ENCODE measurements around the gene TULP3. TPM values are rescaled to one million over a fixed set of nuclear protein-coding genes. Genes with fewer than 3 reads are reported as not detected.

The TULP3 gene
- total and polyA plus RNA-seq, 2 of the 8 experiments (the other 6 are each of a cell fraction or from before 2014, with no cell fraction given), result 18.4 to 21.2 TPM

DNA sequence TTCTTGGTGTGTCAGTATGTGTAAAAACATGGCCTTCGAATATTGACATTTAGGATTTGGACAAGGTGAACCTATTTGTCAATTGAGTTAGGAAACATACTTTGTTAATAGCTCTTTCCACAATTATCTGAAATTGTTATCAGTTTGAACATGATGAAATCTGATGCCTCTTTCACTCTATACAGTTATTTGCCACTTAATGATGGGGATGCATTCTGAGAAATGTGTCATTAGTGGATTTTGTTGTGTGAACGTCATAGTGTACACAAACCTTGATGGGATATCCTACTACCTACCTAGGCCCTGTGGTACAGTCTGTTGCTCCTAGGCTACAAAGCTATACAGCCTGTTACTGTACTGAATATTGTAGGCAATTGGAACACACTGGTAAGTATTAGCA is 4.8 kb downstream of the TULP3 start (continued):
- TF ChIP-seq, protein P1, sequence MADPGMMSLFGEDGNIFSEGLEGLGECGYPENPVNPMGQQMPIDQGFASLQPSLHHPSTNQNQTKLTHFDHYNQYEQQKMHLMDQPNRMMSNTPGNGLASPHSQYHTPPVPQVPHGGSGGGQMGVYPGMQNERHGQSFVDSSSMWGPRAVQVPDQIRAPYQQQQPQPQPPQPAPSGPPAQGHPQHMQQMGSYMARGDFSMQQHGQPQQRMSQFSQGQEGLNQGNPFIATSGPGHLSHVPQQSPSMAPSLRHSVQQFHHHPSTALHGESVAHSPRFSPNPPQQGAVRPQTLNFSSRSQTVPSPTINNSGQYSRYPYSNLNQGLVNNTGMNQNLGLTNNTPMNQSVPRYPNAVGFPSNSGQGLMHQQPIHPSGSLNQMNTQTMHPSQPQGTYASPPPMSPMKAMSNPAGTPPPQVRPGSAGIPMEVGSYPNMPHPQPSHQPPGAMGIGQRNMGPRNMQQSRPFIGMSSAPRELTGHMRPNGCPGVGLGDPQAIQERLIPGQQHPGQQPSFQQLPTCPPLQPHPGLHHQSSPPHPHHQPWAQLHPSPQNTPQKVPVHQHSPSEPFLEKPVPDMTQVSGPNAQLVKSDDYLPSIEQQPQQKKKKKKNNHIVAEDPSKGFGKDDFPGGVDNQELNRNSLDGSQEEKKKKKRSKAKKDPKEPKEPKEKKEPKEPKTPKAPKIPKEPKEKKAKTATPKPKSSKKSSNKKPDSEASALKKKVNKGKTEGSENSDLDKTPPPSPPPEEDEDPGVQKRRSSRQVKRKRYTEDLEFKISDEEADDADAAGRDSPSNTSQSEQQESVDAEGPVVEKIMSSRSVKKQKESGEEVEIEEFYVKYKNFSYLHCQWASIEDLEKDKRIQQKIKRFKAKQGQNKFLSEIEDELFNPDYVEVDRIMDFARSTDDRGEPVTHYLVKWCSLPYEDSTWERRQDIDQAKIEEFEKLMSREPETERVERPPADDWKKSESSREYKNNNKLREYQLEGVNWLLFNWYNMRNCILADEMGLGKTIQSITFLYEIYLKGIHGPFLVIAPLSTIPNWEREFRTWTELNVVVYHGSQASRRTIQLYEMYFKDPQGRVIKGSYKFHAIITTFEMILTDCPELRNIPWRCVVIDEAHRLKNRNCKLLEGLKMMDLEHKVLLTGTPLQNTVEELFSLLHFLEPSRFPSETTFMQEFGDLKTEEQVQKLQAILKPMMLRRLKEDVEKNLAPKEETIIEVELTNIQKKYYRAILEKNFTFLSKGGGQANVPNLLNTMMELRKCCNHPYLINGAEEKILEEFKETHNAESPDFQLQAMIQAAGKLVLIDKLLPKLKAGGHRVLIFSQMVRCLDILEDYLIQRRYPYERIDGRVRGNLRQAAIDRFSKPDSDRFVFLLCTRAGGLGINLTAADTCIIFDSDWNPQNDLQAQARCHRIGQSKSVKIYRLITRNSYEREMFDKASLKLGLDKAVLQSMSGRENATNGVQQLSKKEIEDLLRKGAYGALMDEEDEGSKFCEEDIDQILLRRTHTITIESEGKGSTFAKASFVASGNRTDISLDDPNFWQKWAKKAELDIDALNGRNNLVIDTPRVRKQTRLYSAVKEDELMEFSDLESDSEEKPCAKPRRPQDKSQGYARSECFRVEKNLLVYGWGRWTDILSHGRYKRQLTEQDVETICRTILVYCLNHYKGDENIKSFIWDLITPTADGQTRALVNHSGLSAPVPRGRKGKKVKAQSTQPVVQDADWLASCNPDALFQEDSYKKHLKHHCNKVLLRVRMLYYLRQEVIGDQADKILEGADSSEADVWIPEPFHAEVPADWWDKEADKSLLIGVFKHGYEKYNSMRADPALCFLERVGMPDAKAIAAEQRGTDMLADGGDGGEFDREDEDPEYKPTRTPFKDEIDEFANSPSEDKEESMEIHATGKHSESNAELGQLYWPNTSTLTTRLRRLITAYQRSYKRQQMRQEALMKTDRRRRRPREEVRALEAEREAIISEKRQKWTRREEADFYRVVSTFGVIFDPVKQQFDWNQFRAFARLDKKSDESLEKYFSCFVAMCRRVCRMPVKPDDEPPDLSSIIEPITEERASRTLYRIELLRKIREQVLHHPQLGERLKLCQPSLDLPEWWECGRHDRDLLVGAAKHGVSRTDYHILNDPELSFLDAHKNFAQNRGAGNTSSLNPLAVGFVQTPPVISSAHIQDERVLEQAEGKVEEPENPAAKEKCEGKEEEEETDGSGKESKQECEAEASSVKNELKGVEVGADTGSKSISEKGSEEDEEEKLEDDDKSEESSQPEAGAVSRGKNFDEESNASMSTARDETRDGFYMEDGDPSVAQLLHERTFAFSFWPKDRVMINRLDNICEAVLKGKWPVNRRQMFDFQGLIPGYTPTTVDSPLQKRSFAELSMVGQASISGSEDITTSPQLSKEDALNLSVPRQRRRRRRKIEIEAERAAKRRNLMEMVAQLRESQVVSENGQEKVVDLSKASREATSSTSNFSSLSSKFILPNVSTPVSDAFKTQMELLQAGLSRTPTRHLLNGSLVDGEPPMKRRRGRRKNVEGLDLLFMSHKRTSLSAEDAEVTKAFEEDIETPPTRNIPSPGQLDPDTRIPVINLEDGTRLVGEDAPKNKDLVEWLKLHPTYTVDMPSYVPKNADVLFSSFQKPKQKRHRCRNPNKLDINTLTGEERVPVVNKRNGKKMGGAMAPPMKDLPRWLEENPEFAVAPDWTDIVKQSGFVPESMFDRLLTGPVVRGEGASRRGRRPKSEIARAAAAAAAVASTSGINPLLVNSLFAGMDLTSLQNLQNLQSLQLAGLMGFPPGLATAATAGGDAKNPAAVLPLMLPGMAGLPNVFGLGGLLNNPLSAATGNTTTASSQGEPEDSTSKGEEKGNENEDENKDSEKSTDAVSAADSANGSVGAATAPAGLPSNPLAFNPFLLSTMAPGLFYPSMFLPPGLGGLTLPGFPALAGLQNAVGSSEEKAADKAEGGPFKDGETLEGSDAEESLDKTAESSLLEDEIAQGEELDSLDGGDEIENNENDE (IDR thresholded peaks at IDR 0.05; ENCODE audit: insufficient replicate concordance, low read length), result no peak
- TF ChIP-seq SP4 (IDR thresholded peaks at IDR 0.05; ENCODE audit: low read length), result no peak
- TF ChIP-seq HDAC6 (IDR thresholded peaks at IDR 0.05; ENCODE audit: low read depth, low read length), result no peak
- TF ChIP-seq KDM1A (IDR thresholded peaks at IDR 0.05; ENCODE audit: borderline replicate concordance, low read length), result no peak
- no peak for TF ChIP-seq MAFK (IDR thresholded peaks at IDR 0.05; ENCODE audit: low read depth, low read length)
